GM18951 (cell line): ENCODE results near the gene ETV4.

ENCODE experiments used
- POLR2A ChIP-seq: IDR thresholded peaks from 4 replicates; pipeline ENCODE4 v1.6.1; 2011; ENCODE audit warnings: mild to moderate bottlenecking; ENCODE audit not compliant: insufficient read length, insufficient read depth; ENCODE audit errors: extremely low read depth
- in situ Hi-C: fragments of 300-500 bp; cut with MboI; formaldehyde crosslinking; loops from one replicate; pipeline ENCODE4 v1.12.0; 2022; ENCODE audit warnings: low sequenced_read_pairs, mixed read lengths, inconsistent platforms; ENCODE audit not compliant: unreplicated experiment

Gene ETV4

GRCh38 chr17:43563600-43564594 is 17.8 kb upstream of the ETV4 start:
- no peak for TF ChIP-seq POLR2A
- in situ Hi-C loops, result no loop called here

- in situ Hi-C loops, result no loop called here
- no peak for TF ChIP-seq POLR2A
Measured at GRCh38 chr17:43562679-43563599, 16.8 kb upstream of the ETV4 start.

DNA sequence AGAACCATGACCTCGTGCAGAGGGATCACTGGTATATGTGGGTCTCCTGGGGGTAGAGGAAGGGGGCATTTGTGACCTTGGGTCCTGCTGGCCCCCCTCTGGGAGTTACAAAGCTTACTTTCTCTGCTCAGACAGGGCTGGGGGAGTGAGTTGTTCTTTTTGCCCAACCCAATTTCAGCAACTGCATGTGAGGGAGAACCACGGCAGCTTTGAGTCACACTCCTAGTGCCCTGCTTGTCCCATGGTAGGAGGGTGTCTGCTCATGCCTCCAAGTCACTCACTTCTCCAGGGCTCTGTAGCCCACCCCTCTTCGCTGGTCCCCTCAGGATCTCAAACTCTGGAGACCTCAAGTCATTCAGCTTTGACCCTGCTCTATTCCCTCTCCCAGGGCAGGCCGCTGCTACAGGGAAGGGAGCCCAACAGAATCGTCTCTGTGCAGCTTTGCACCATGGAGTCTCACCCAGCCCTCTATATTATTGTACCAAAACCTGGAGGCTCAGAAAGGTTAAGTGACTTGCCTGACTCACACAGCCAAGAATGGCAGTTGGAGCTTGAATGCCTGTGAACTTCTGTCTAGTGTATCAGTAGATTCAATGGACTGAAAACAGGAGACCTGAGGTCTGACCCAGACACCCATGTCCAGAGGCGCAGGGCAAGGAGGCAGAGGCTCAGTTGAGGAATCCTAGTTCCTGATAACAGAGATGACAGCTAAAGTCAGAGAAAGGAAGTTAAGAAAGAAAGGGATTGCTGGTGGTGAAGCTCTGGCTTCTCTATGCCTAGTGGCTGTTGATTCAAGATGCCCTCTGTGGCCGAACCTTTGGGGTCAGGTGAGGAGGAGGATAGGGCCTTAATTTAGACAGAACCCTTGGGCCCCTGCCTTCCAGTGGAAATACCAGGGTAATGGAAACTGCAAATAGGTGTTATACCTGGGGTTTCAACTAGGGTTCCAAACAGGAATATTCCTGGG is 14.6 kb upstream of the ETV4 start:
- TF ChIP-seq POLR2A, result no peak
- in situ Hi-C loops, result no loop called here

- in situ Hi-C loops, result no loop called here
- TF ChIP-seq POLR2A, result no peak
Measured at GRCh38 chr17:43559161-43559816, 13.1 kb upstream of the ETV4 start.

GRCh38 chr17:43558805-43559160 is 12.6 kb upstream of the ETV4 start:
- in situ Hi-C loops, result no loop called here
- no peak for TF ChIP-seq POLR2A

DNA sequence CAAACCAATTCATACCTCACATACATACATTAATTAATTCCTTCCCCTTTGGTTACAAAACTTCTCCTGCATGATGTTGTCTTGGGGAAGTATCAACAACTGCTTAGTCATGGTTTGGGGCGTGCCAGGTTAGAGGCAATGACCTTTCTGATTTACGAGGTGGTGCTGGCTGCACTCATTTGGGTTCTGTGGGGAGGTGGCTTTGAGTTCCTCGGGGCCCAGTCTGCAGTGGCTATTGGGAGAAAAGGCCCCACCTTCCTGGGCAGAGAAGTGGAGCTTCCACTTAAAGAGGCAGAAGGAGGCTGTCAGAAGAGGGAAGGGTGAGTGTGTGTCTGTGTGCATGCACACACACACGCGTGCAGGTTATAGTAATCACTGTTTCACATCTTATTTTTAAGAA is 10.2 kb upstream of the ETV4 start:
- no peak for TF ChIP-seq POLR2A
- in situ Hi-C loops, result no loop called here

DNA sequence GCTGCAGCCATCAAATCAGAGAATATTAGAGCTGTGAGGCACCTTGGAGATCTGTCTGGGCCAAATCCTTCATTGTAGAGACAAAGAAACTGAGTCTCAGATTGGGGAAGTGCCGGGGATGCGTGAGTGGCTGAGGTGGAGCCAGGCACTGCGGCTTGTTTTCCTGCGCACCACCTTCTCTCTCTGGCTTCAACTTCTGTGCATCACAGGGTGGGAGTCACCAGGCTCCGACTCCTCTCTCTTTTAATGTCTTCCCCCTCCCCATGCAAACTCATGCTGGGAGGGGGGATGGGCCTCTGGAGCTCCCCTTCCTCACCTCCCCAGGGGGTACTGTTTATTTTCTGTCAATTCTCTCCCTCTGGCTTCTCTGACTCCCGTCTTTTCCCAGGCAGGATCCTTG is 8.7 kb upstream of the ETV4 start:
- in situ Hi-C loops, result no loop called here
- no peak for TF ChIP-seq POLR2A

- no peak for TF ChIP-seq POLR2A
- in situ Hi-C loops, result no loop called here
Measured at GRCh38 chr17:43553573-43553972, 7.4 kb upstream of the ETV4 start.

- no peak for TF ChIP-seq POLR2A
- in situ Hi-C loops, result no loop called here
Measured at GRCh38 chr17:43552229-43552837, 6.2 kb upstream of the ETV4 start.

GRCh38 chr17:43550754-43551153 is 4.6 kb upstream of the ETV4 start:
- TF ChIP-seq POLR2A, result no peak

GRCh38 chr17:43549496-43549895 is 3.4 kb upstream of the ETV4 start:
- TF ChIP-seq POLR2A, result no peak
- in situ Hi-C loops, result no loop called here

More at GRCh38 chr17:43550754-43551153, 4.6 kb upstream of the ETV4 start:
- in situ Hi-C loops, result no loop called here

DNA sequence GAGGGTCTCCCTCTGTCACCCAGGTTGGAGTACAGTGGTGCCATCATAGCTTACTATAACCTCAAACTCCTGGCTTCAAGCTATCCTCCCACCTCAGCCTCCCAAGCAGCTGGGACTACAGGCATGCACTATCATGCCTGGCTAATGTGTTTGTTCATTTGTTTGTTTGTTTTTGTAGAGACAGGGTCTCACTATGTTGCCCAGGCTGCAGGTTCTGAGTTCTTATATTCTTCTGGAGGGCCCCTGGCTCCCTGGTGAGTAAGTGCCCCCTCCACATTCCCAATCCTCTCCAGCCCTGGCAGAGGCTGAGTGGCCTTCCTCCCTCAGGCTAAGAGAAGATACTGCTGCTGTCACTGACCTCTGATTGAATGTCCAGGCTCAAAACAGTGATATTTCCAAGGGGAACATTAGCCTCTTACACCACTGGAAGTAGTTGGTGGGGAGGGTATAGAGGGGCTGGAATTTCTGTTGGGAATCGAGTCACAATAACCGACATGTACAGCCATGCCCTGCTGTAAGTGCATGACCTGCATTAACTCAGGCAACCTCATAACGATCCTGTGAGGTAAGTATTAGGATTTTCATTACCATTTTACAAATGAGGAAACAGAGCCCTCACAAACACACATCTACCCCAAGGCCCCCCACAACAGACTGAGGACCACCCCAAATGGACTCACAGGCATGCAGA is 2.7 kb upstream of the ETV4 start:
- no peak for TF ChIP-seq POLR2A
- in situ Hi-C loops, result no loop called here
